ENCODE data around the gene AGBL1.
"Not testable (repeated sequence)": the region's sequence is repeated elsewhere in the genome, so short reads cannot be mapped to it uniquely, and the experiment has no call there.

Gene AGBL1

GRCh38 chr15:86413191-86413590, 333.5 kb downstream of the AGBL1 start:
- DNase-seq: no peak

GRCh38 chr15:86425746-86426145, 346.1 kb downstream of the AGBL1 start:
- DNase-seq: no peak

DNA sequence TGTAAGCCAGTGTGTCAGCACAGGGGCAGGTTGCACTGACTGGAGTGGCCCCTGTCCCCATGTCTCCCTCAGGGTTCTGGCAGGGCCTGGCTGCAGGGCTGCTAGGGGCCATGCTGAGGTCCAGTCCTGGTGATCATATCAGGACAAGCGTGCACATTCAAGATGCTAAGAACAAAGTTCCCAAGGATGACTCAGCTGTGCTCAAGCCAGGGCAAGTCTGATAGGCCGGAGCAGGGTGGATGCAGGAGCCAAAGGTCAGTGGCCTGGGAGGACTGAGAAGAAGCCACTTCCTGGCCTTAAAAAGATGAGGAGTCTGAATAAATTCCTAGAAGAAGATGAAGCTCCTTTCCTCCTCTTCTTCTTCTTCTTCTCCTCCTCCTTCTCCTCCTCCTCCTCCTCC, 353.2 kb downstream of the AGBL1 start:
- DNase-seq: no peak

DNA sequence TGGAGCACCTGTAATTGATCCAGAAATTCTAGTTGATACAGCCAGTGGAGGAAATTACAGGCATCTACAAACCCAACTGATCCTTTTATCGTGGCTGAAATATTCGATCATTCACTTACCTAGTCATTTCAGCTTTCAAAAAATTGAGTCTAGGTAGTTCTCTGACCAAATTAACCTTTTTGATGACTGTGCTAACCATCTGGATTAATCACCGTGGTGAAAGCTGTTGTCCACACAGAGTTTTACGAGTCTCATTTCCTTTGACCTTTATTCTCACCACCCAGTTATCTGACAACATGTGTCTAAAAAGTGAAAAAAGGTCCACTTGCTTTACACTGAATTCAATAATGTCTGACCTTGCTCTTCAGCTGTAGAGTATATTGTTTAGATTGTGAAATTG, 354.3 kb downstream of the AGBL1 start:
- DNase-seq: no peak

- no peak for DNase-seq
These were observed 359.9 kb downstream of the AGBL1 start for GRCh38 chr15:86439614-86440013.

- DNase-seq: no peak
These were observed 364.9 kb downstream of the AGBL1 start for GRCh38 chr15:86444527-86444926.

- no peak for DNase-seq
These were observed 366.0 kb downstream of the AGBL1 start for GRCh38 chr15:86445579-86446252.

DNA sequence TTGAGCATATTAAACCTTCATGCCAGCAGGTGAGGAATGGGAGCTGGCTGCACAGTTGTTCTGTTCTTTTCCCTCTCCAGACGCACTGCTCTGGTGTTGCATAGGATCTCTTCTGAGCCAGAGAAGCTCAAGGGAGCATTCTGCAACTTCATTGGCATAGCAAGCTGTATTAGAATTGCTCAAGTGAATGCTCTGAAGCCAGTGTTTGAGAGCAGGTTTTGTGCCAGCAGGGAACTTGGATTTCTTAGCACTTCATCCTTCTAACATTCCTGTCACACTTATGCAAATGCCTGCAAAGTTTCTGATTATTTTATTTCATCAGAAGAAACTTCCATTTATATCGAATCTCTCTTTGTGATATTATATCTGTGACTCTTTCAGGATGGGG, 366.6 kb downstream of the AGBL1 start:
- no peak for DNase-seq

GRCh38 chr15:86465470-86466039, 385.9 kb downstream of the AGBL1 start:
- not testable (repeated sequence) for DNase-seq

GRCh38 chr15:86481720-86482119, 402.0 kb downstream of the AGBL1 start:
- no peak for DNase-seq

DNA sequence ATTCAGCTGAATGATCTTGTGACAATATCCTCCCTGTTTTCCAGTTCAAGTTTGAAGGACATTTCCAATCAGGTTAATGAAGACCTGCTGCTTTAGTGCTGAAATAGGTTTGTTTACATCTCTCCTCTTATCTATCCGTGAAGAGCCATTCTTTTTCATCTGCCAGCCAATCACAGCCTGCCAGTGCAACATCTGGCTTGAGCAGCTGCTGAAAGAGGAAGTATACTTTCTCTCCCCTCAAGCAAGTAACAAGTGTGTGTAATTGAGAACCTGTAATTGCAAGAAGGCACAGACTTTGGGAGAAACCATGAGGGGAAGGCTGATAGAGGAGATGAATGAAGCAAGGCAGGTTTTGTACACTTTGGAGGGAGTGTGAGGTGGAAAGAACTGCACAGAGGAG, 404.3 kb downstream of the AGBL1 start:
- no peak for DNase-seq

DNA sequence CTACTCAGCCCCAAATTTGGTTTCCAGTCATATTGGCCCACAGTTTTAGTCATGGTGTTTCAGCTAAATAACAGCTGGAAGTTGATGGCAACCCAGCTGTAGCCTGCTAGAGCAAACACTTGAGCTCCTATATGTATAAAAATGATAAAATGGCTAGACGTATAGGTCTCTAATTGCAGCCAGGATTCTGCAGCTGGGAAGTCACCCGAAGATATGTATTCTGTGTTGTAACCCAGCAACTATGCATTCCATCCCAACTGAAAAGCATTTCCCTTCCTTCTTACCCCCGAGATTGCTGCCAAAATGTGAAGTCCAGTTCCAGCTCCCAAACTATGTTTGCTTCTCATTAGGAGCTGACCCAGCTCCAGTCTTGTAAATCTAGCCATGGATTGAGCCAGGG, 408.4 kb downstream of the AGBL1 start:
- DNase-seq: no peak

- no peak for DNase-seq
These were observed 410.3 kb downstream of the AGBL1 start for GRCh38 chr15:86489981-86490380.

- DNase-seq: no peak
These were observed 411.4 kb downstream of the AGBL1 start for GRCh38 chr15:86491118-86491517.

DNA sequence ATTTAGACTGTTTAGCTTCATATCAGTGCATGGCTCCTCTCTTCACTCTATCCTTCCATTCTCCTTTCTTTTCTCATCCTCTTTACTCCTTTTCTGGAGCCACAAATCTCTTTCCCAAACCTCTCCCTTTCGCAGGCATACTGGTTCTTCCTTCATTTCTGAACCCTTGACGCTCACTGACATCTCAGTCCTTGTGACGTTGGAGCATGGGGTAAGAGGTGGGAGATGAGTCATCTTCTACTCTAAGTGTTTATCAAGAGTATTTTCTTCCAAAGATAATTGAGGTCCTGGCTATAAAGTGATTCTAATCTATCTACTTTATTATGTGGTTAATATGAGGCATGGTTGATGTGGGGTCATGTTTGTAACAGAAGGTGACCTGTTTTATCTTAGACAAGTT, 414.2 kb downstream of the AGBL1 start:
- no peak for DNase-seq

GRCh38 chr15:86494475-86494874, 414.8 kb downstream of the AGBL1 start:
- DNase-seq: no peak

DNA sequence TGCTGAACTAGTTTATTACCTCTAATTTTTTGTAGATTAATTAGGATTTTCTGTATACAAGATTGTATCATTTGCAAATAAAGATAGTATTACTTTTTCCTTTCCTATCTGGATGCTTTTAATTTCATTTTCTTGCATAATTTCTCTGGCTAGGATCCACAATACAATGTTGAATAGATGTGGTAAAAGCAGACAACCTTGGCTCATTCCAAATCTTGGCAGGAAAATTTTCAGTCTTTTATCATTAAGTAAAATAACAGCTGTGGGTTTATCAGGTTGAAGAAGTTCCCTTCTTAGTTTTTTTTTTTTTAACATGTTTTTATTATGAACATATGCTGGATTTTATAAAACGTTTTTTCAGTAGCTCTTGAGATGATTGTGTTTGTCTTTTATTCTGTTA, 422.6 kb downstream of the AGBL1 start:
- no peak for DNase-seq

GRCh38 chr15:86505951-86506350, 426.3 kb downstream of the AGBL1 start:
- no peak for DNase-seq

DNA sequence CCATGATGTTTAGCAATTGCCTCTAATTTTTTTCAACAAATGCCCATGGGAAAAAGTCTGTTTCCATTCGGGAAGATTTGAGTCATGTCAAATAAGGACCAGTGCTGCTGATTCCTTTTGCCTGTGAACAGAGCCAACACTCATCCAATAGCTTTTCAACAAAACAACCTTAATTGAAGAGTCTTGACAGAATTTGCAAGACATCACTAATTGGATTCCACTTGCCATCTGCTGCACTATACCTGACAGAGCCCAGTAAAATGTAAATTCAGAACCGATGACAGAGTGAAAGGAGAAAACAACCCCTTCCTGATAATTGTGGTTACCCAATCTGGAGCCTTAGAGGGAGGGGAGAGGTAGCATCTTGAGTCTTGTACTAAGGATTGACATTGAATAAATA, 426.7 kb downstream of the AGBL1 start:
- DNase-seq: no peak

DNA sequence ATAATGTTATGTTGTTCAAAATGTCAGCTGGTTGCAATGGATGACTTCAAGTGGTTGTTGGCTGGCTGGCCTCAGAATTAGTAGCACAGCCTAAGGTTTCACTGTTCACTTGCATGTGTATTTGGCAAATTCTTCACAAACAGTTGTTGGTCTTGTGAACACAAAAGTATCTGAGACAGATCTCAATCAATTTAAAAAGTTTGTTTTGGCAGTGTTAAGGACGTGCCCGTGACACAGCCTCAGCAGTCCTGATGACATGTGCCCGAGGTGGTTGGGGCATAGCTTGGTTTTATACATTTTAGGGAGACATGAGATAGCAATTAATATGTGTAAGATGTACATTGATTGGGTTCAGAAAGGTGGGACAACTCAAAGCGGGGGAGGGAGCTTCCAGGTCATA, 436.0 kb downstream of the AGBL1 start:
- no peak for DNase-seq

DNA sequence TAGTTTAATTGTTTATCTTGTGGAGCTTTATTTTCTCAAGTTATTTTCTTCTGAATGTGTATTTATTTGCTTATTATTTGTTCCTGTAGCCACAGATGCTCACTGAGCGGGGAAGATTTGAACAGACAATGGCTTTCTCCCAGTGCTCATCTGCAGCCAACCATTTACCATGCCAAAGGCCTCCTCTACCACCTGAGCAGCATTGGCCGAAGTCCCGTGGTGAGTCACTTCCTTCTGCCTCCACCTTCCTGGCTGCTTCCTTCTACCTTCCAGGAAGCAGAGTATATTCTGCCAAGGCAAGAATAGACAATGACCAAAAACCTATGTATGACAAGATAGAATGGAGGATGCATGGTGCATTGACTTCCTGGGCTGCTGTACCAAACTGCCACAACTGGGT, 443.1 kb downstream of the AGBL1 start:
- DNase-seq: no peak

DNA sequence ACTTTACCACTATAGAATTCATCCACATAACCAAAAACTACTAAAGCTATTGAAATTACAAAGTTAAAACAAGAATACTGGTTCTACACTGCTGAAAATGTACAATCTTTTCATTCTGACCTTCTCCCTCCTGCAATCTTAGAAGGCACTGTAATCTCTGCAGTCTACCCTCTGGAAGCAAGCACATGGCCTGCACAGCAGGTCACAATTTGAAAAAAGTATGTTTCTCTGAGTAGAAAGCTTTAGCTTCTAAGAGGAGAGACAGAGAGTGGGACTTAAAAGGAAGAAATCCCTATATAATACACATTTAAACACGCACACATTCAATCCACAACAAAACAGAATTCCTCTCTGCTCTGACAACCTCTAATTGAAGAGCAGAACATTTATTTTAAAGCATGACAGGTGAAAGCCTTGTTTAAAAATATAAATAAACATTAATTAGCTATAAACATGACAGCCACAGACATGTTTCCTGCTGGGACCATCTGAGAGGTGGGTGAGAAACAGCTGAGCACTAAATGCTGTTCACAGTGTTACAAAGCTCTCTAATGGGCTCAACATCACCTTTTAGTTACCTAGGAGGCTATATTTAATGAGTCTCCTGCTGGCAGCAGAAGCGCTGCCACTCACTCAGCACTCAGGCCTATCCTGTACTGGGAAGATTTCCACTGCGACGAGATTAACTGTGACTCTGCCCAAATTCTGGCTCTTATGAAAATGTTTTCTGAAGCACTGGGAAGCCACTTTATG, 447.4 kb downstream of the AGBL1 start:
- DNase-seq: no peak

DNA sequence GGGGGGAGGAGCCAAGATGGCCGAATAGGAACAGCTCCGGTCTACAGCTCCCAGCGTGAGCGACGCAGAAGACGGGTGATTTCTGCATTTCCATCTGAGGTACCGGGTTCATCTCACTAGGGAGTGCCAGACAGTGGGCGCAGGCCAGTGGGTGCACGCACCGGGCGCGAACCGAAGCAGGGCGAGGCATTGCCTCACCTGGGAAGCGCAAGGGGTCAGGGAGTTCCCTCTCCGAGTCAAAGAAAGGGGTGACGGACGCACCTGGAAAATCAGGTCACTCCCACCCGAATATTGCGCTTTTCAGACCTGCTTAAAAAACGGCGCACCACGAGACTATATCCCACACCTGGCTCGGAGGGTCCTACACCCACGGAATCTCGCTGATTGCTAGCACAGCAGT, 448.4 kb downstream of the AGBL1 start:
- DNase-seq: not testable (repeated sequence)

- no peak for DNase-seq
These were observed 458.5 kb downstream of the AGBL1 start for GRCh38 chr15:86538141-86538540.

Data from stimulated activated CD8-positive, alpha-beta memory T cell treated with anti-CD3 and anti-CD28 coated beads, Interleukin-4, amount 100 ng/mL, for 48 hours (primary cell).